ENCODE results near the gene RASSF4.

The RASSF4 gene, protein sequence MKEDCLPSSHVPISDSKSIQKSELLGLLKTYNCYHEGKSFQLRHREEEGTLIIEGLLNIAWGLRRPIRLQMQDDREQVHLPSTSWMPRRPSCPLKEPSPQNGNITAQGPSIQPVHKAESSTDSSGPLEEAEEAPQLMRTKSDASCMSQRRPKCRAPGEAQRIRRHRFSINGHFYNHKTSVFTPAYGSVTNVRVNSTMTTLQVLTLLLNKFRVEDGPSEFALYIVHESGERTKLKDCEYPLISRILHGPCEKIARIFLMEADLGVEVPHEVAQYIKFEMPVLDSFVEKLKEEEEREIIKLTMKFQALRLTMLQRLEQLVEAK

GRCh38 chr10:44959247-44960087 is at the start of gene RASSF4:
Gene RASSF4, plus strand, starts transcription at chr10:44959802. Its CDS starts 10,401 bp downstream, at chr10:44970203.
- H3K4me1 Mint-ChIP-seq (ENCODE audit: low read depth) = peaks cover 33% of the 10 kb centered on the region
- H3K27me3 Mint-ChIP-seq = no peaks in the 10 kb centered on the region
- peak within 1 kb of the TSS; percentile 88 for H3K4me3 Mint-ChIP-seq
- H3K9me3 Mint-ChIP-seq (ENCODE audit: low read depth) = no peaks in the 10 kb centered on the region
- H3K27ac Mint-ChIP-seq = peak within 1 kb of the TSS; percentile 50
- H3K36me3 Mint-ChIP-seq = peaks cover 6% of the 10 kb centered on the region

DNA sequence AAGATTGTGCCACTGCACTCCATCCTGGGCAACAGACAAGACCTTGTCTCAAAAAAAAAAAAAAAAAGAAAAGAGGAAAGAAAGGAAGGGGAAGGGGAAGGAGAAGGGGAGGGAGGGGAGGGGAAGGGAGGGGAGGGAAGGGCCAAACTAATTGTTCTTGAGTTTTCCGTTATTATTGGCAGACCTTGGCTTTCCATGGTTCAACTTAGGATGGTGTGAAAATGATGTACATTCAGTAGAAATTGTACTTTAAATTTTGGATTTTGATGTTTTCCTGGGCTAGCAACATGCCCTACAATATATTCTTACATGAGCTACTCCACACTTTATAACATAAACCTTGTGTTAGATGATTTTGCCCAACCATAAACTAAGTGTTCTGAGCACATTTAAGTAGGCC is 49.7 kb upstream of the RASSF4 start:
- H3K36me3 Mint-ChIP-seq = no peaks in the 10 kb centered on the region
- no peaks in the 10 kb centered on the region for H3K27me3 Mint-ChIP-seq
- no peak overlapping the region for H3K4me3 Mint-ChIP-seq
- H3K9me3 Mint-ChIP-seq (ENCODE audit: low read depth) = no peaks in the 10 kb centered on the region
- H3K4me1 Mint-ChIP-seq (ENCODE audit: low read depth) = peaks cover 15% of the 10 kb centered on the region
- no peak overlapping the region for H3K27ac Mint-ChIP-seq

GRCh38 chr10:44910602-44911001 is 49.0 kb upstream of the RASSF4 start:
- no peak overlapping the region for H3K27ac Mint-ChIP-seq
- H3K27me3 Mint-ChIP-seq = no peaks in the 10 kb centered on the region
- no peak overlapping the region for H3K4me3 Mint-ChIP-seq
- H3K9me3 Mint-ChIP-seq (ENCODE audit: low read depth) = no peaks in the 10 kb centered on the region
- H3K4me1 Mint-ChIP-seq (ENCODE audit: low read depth) = peaks cover 17% of the 10 kb centered on the region
- no peaks in the 10 kb centered on the region for H3K36me3 Mint-ChIP-seq

DNA sequence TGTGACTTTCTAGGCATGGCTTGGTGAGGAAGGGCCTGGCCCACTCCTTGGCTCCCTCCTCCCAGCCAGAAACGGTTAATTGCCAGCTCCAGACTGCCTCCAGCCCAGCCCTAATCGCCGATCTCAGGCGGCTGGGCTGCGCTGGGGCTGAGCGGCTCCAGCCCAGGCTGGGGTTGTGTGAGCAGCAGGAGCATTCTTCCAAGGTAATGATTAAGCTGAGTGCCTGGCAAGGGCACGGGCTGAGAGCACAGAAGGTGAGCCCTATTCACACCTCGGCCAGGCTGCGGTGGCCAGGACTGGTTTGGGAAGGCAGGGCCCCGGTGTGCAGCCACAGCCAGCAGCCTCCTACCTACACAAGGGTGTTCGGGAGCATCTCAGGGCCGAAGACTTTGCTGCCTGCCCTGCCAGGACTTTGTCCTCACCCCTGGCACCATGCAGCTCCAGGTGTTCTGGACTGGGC is 48.5 kb upstream of the RASSF4 start, which contains the start of gene TMEM72:
Gene TMEM72 (plus strand): TSS at position 257 of the 460 bp plus-strand sequence. CDS start 176 bp downstream, at position 433.
- peaks cover 17% of the 10 kb centered on the region for H3K4me1 Mint-ChIP-seq (ENCODE audit: low read depth)
- no peak within 1 kb of the TSS for H3K27ac Mint-ChIP-seq
- no peak within 1 kb of the TSS for H3K4me3 Mint-ChIP-seq
- no peaks in the 10 kb centered on the region for H3K9me3 Mint-ChIP-seq (ENCODE audit: low read depth)
- H3K27me3 Mint-ChIP-seq = no peaks in the 10 kb centered on the region
- H3K36me3 Mint-ChIP-seq = no peaks in the 10 kb centered on the region

DNA sequence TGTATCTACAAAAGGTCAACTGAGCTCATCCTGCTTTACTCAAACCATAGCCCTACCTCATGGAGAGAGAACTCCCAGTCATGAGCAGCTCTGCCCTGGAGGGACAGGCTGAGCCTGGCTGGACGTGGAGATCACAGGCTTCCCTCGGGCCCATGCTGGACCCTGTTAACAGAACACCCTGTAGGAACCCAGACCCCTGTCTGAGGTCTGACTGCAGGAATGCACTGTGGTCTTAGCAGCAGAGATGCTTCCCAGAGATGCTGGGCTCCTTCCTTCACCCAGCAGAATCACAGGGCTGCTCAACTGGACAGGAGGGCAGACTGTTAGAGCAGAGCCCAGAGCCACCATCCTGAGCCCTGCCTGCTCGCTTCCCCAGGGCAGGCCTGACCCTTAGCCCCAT is 47.7 kb upstream of the RASSF4 start:
- H3K27ac Mint-ChIP-seq = no peak overlapping the region
- H3K4me1 Mint-ChIP-seq (ENCODE audit: low read depth) = peaks cover 17% of the 10 kb centered on the region
- H3K4me3 Mint-ChIP-seq = no peak overlapping the region
- H3K27me3 Mint-ChIP-seq = no peaks in the 10 kb centered on the region
- no peaks in the 10 kb centered on the region for H3K36me3 Mint-ChIP-seq
- H3K9me3 Mint-ChIP-seq (ENCODE audit: low read depth) = no peaks in the 10 kb centered on the region

DNA sequence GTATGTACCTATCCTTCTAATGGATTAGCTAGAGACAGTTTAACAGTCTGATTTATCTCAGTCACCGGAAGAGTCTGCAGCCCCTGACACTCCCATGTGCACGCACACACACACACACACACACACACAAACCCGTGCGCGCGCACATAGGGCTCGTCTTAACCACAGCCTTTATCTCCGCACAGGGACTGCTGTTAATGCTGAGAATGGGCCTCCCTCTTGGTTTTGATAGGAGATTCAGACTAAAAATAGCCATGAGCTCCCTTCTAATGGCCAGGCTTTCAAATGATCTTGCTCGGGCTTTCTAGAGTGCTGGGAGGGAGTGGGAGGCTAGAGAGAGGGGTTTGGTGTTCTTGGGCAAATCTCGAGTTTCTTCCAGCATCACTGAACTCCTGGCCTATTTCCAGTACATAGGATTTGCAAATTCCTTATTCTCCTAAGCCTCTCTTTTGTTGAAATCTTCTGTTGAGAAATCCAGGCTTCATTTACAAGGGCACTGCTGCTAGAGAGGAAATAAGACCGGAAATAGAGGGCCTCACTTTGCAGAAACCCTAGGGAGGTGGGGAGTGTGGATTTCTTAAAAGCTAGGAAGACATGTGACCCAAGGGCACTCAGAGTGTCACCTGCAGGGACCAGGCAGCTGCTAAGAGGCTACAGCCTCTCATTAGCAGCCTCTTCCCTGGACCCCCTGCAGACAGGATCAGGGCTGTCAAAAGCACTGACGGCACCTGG is 46.1 kb upstream of the RASSF4 start:
- no peaks in the 10 kb centered on the region for H3K9me3 Mint-ChIP-seq (ENCODE audit: low read depth)
- H3K36me3 Mint-ChIP-seq = peaks cover 2% of the 10 kb centered on the region
- H3K27ac Mint-ChIP-seq = peak overlapping the region; percentile 84
- peaks cover 17% of the 10 kb centered on the region for H3K4me1 Mint-ChIP-seq (ENCODE audit: low read depth)
- peaks cover 1% of the 10 kb centered on the region for H3K27me3 Mint-ChIP-seq
- H3K4me3 Mint-ChIP-seq = peak overlapping the region; percentile 65

- Mint-ChIP-seq H3K4me3 (no peak overlapping the region), H3K36me3 (peaks cover 2% of the 10 kb centered on the region), H3K27ac (no peak overlapping the region), H3K4me1 (ENCODE audit: low read depth) (peaks cover 17% of the 10 kb centered on the region), H3K9me3 (ENCODE audit: low read depth) (no peaks in the 10 kb centered on the region), H3K27me3 (peaks cover 1% of the 10 kb centered on the region)
Measured at GRCh38 chr10:44914891-44915290, 44.7 kb upstream of the RASSF4 start.

DNA sequence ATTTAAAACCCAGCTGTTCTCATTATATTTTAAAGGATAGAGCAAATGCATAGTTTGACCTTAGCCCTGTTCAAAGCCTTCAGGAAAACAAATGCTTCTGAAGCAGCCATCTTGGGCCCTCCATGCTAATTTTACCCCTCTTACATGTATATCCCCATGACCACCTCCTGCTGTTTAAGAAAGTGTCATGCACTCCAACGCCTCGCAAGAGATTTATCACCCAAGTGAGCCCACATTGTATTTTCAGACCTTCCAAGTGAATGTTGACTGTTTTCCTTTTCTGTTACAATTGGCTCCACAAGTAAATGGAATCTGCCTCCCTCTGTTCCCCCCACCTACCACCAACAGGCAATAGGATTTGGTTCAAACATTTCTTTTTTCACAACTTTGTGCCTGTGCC is 43.2 kb upstream of the RASSF4 start:
- no peaks in the 10 kb centered on the region for H3K9me3 Mint-ChIP-seq (ENCODE audit: low read depth)

GRCh38 chr10:44917848-44918247 is 41.8 kb upstream of the RASSF4 start:
- Mint-ChIP-seq H3K9me3 (ENCODE audit: low read depth) (no peaks in the 10 kb centered on the region), H3K27me3 (peaks cover 1% of the 10 kb centered on the region), H3K36me3 (peaks cover 2% of the 10 kb centered on the region), H3K4me1 (ENCODE audit: low read depth) (peaks cover 17% of the 10 kb centered on the region), H3K27ac (no peak overlapping the region), H3K4me3 (no peak overlapping the region)

More for the DNA sequence above, 43.2 kb upstream of the RASSF4 start:
- Mint-ChIP-seq H3K27ac (no peak overlapping the region), H3K4me3 (no peak overlapping the region), H3K27me3 (peaks cover 1% of the 10 kb centered on the region), H3K4me1 (ENCODE audit: low read depth) (peaks cover 17% of the 10 kb centered on the region), H3K36me3 (peaks cover 2% of the 10 kb centered on the region)

- peaks cover 1% of the 10 kb centered on the region for H3K27me3 Mint-ChIP-seq
- H3K9me3 Mint-ChIP-seq (ENCODE audit: low read depth) = no peaks in the 10 kb centered on the region
- no peak overlapping the region for H3K27ac Mint-ChIP-seq
- H3K36me3 Mint-ChIP-seq = peaks cover 2% of the 10 kb centered on the region
- peaks cover under 1% of the 10 kb centered on the region for H3K4me1 Mint-ChIP-seq (ENCODE audit: low read depth)
- no peak overlapping the region for H3K4me3 Mint-ChIP-seq
Measured at GRCh38 chr10:44920252-44920651, 39.4 kb upstream of the RASSF4 start.

GRCh38 chr10:44921061-44921460 is 38.5 kb upstream of the RASSF4 start:
- no peaks in the 10 kb centered on the region for H3K4me1 Mint-ChIP-seq (ENCODE audit: low read depth)
- H3K27me3 Mint-ChIP-seq = peaks cover 1% of the 10 kb centered on the region
- no peak overlapping the region for H3K27ac Mint-ChIP-seq
- H3K36me3 Mint-ChIP-seq = peaks cover 2% of the 10 kb centered on the region
- no peak overlapping the region for H3K4me3 Mint-ChIP-seq
- no peaks in the 10 kb centered on the region for H3K9me3 Mint-ChIP-seq (ENCODE audit: low read depth)

GRCh38 chr10:44921506-44921905 is 38.1 kb upstream of the RASSF4 start:
- Mint-ChIP-seq H3K4me1 (ENCODE audit: low read depth) (no peaks in the 10 kb centered on the region), H3K36me3 (peaks cover 2% of the 10 kb centered on the region), H3K27me3 (peaks cover 1% of the 10 kb centered on the region), H3K27ac (no peak overlapping the region), H3K4me3 (no peak overlapping the region), H3K9me3 (ENCODE audit: low read depth) (no peaks in the 10 kb centered on the region)

GRCh38 chr10:44922021-44922420 is 37.6 kb upstream of the RASSF4 start:
- Mint-ChIP-seq H3K36me3 (peaks cover 2% of the 10 kb centered on the region), H3K4me3 (no peak overlapping the region), H3K27ac (no peak overlapping the region), H3K4me1 (ENCODE audit: low read depth) (no peaks in the 10 kb centered on the region), H3K9me3 (ENCODE audit: low read depth) (no peaks in the 10 kb centered on the region), H3K27me3 (peaks cover 1% of the 10 kb centered on the region)

DNA sequence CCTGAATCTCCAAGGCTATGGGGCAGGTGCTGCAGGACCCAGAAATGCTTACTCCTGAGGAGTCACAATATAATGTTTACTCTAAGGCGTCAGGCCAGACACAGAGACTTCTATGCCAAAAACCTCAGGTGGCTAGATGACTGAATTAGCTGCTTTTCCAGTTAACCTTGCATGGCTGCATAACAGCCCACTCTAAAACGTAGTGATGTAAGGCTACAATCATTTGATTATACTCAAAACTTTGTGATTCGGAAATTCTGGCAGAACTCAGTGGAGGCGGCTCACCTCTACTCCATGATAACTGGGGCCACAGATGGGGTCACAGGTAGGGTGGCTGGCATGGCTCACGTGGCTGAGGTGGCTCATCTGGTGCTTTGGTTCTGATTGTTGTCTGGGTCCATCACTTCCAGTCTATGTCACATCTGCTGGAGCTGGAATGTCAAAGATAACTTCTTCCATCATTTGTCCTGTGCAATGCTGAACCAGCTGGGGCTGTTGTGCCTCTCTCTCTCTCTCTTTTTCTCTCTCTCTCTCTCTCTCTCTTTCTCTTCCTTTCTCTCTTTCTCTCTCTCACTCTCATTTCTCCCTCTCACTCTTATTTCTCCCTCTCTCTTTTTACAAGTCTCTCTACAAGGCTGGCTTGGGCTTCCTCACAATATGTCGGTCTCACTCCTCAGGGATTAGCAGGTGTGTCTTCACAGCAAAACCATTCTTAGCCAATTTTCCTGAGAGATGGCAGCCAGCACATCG is 36.6 kb upstream of the RASSF4 start:
- Mint-ChIP-seq H3K4me3 (no peak overlapping the region), H3K27ac (no peak overlapping the region), H3K4me1 (ENCODE audit: low read depth) (no peaks in the 10 kb centered on the region), H3K27me3 (no peaks in the 10 kb centered on the region), H3K9me3 (ENCODE audit: low read depth) (no peaks in the 10 kb centered on the region), H3K36me3 (no peaks in the 10 kb centered on the region)
